Neural cell (in vitro differentiated cells): ENCODE data around the gene LHFPL6. TPM values are rescaled to one million over a fixed set of nuclear protein-coding genes. Genes with fewer than 3 reads are reported as not detected.
A peak's percentile ranks its signal among the peaks of the same experiment; 100 is the strongest.

ENCODE experiments used
- H2AFZ ChIP-seq: fragments of 200-600, 300-800 bp; sonication (generic), shearing (Covaris generic); 2 replicates; pipeline ENCODE4 v1.6.0; 2014; ENCODE audit warnings: low read depth, mild to moderate bottlenecking, antibody characterized with exemption, low read length, moderate library complexity
- H3F3A ChIP-seq: fragments of 200-600 bp; shearing (Covaris generic); 2 replicates; pipeline ENCODE4 v1.6.1; 2016; ENCODE audit warnings: mild to moderate bottlenecking, moderate library complexity, mixed read lengths, antibody characterized with exemption, low read length; ENCODE audit not compliant: insufficient read depth, poor library complexity, severe bottlenecking
- H3K27ac ChIP-seq: fragments of 200-600, 300-800 bp; sonication (generic), shearing (Covaris generic); 2 replicates; pipeline ENCODE4 v1.5.1; 2014; ENCODE audit warnings: mild to moderate bottlenecking, low read length, moderate library complexity
- H3K27me3 ChIP-seq: fragments of 300-800, 200-600 bp; sonication (generic), shearing (Covaris generic); 2 replicates; pipeline ENCODE4 v1.6.0; 2014; ENCODE audit warnings: mild to moderate bottlenecking, low read depth, low read length, moderate library complexity; ENCODE audit not compliant: insufficient read depth
- H3K36me3 ChIP-seq: fragments of 300-800, 200-600 bp; sonication (generic), shearing (Covaris generic); 2 replicates; pipeline ENCODE4 v1.5.1; 2014; ENCODE audit warnings: mild to moderate bottlenecking, antibody characterized with exemption, low read length, moderate library complexity; ENCODE audit not compliant: insufficient read depth
- H3K4me2 ChIP-seq: fragments of 300-800, 200-600 bp; sonication (generic), shearing (Covaris generic); 2 replicates; pipeline ENCODE4 v1.6.0; 2014; ENCODE audit warnings: mild to moderate bottlenecking, low read length
- H3K4me3 ChIP-seq: fragments of 300-800, 200-600 bp; sonication (generic), shearing (Covaris generic); 2 replicates; pipeline ENCODE4 v1.5.1; 2014; ENCODE audit warnings: mild to moderate bottlenecking, low read length, moderate library complexity
- H3K79me2 ChIP-seq: fragments of 200-600 bp; shearing (Covaris generic); replicated peaks from 2 replicates; pipeline ENCODE4 v1.6.0; 2014; ENCODE audit warnings: mild to moderate bottlenecking, low read length, moderate library complexity; ENCODE audit not compliant: insufficient read depth
- H3K9ac ChIP-seq: fragments of 300-800, 200-600 bp; sonication (generic), shearing (Covaris generic); 2 replicates; pipeline ENCODE4 v1.6.1; 2016; ENCODE audit warnings: mild to moderate bottlenecking, low read length, mixed read lengths
- H3K9me2 ChIP-seq: fragments of 200-600 bp; shearing (Covaris generic); 2 replicates; pipeline ENCODE4 v1.6.1; 2016; ENCODE audit warnings: mild to moderate bottlenecking, low read length, mixed read lengths; ENCODE audit not compliant: insufficient read depth
- H3K9me3 ChIP-seq: fragments of 200-600, 300-800 bp; sonication (generic), shearing (Covaris generic); 2 replicates; pipeline ENCODE4 v1.6.1; 2016; ENCODE audit warnings: mild to moderate bottlenecking, mixed run types, low read length, moderate library complexity, mixed read lengths
- H4K20me1 ChIP-seq: fragments of 200-600 bp; shearing (Covaris generic); 2 replicates; pipeline ENCODE4 v1.6.1; 2016; ENCODE audit warnings: mild to moderate bottlenecking, mixed run types; ENCODE audit not compliant: insufficient read depth
- CTCF ChIP-seq: fragments of 450-650 bp; IDR thresholded peaks from 2 replicates; pipeline ENCODE4 v1.5.1; 2014; ENCODE audit warnings: antibody characterized with exemption, mild to moderate bottlenecking, moderate library complexity; ENCODE audit not compliant: poor library complexity, severe bottlenecking
- EP300 ChIP-seq: fragments of 450-650 bp; conservative IDR thresholded peaks from 2 replicates; pipeline ENCODE4 v1.6.1; 2014; ENCODE audit warnings: antibody characterized with exemption, mild to moderate bottlenecking, moderate library complexity; ENCODE audit not compliant: poor library complexity, severe bottlenecking
- EZH2 ChIP-seq: fragments of 200-600, 300-800 bp; shearing (Covaris generic), sonication (generic); IDR thresholded peaks from 2 replicates; pipeline ENCODE4 v1.6.1; 2014; ENCODE audit warnings: antibody characterized with exemption, low read length, borderline replicate concordance, mild to moderate bottlenecking; ENCODE audit not compliant: insufficient read depth, poor library complexity, severe bottlenecking
- MXI1 ChIP-seq: fragments of 450-650 bp; conservative IDR thresholded peaks from 2 replicates; pipeline ENCODE4 v1.6.1; 2014; ENCODE audit warnings: antibody characterized with exemption, mild to moderate bottlenecking; ENCODE audit not compliant: poor library complexity, severe bottlenecking
- POLR2AphosphoS5 ChIP-seq: IDR thresholded peaks from 2 replicates; pipeline ENCODE4 v1.6.1; 2012
- RAD21 ChIP-seq: fragments of 450-650 bp; conservative IDR thresholded peaks from 2 replicates; pipeline ENCODE4 v1.6.1; 2014; ENCODE audit warnings: antibody characterized with exemption, mild to moderate bottlenecking, moderate library complexity
- REST ChIP-seq: IDR thresholded peaks from 2 replicates; pipeline ENCODE4 v1.6.1; 2012; ENCODE audit warnings: borderline replicate concordance
- SMC3 ChIP-seq: fragments of 450-650 bp; conservative IDR thresholded peaks from 2 replicates; pipeline ENCODE4 v1.6.1; 2014; ENCODE audit warnings: antibody characterized with exemption, mild to moderate bottlenecking, moderate library complexity; ENCODE audit not compliant: poor library complexity
- TAF1 ChIP-seq: IDR thresholded peaks from 2 replicates; pipeline ENCODE4 v1.6.1; 2012; ENCODE audit warnings: low read depth
- polyA plus RNA-seq: library from polyadenylated mRNA; depleted of rRNA; stranded (reverse); fragments of >200 nt; gene quantifications from 2 replicates; pipeline ENCODE4 v1.2.3, GENCODE V29; 2014

The LHFPL6 gene
- polyA plus RNA-seq, 1 donor from 2014 or later, result 36.3 TPM

GRCh38 chr13:39506559-39507390 lies 96.2 kb downstream of the LHFPL6 start:
- Histone ChIP-seq H3K9me2 (no peaks in the 10 kb centered on the region), H3K9ac (peak overlapping the region; percentile 21), H3K4me2 (no peak overlapping the region), H2AFZ (no peak overlapping the region), H4K20me1 (no peaks in the 10 kb centered on the region), H3K79me2 (peaks cover 18% of the 10 kb centered on the region), H3K36me3 (no peaks in the 10 kb centered on the region), H3F3A (peaks cover 4% of the 10 kb centered on the region), H3K27ac (peak overlapping the region; percentile 60), H3K4me3 (peak overlapping the region; percentile 29), H3K27me3 (no peaks in the 10 kb centered on the region), H3K9me3 (no peaks in the 10 kb centered on the region)
- TF ChIP-seq RAD21, result no peak
- peak; percentile 31 for TF ChIP-seq POLR2AphosphoS5
- no peak for TF ChIP-seq TAF1
- no peak for TF ChIP-seq CTCF
- TF ChIP-seq SMC3, result no peak
- peak; percentile 67 for TF ChIP-seq REST
- no peak for TF ChIP-seq EZH2
- peak; percentile 64 for TF ChIP-seq EP300
- TF ChIP-seq MXI1, result no peak

GRCh38 chr13:39505151-39505550 lies 97.8 kb downstream of the LHFPL6 start:
- TF ChIP-seq REST, result peak; percentile 27
- peak; percentile 59 for TF ChIP-seq EP300
- no peak for TF ChIP-seq SMC3
- TF ChIP-seq CTCF, result no peak
- peak; percentile 35 for TF ChIP-seq POLR2AphosphoS5
- no peak for TF ChIP-seq MXI1

More at GRCh38 chr13:39505151-39505550, 97.8 kb downstream of the LHFPL6 start:
- H3K9ac ChIP-seq, result no peak overlapping the region
- H3K36me3 ChIP-seq, result no peaks in the 10 kb centered on the region
- no peak overlapping the region for H3K4me2 ChIP-seq
- H3K27ac ChIP-seq, result peak overlapping the region; percentile 60
- no peaks in the 10 kb centered on the region for H4K20me1 ChIP-seq
- H3K4me3 ChIP-seq, result peak overlapping the region; percentile 0
- peaks cover 4% of the 10 kb centered on the region for H3F3A ChIP-seq
- H2AFZ ChIP-seq, result no peak overlapping the region
- no peaks in the 10 kb centered on the region for H3K9me3 ChIP-seq
- peaks cover 14% of the 10 kb centered on the region for H3K79me2 ChIP-seq
- no peaks in the 10 kb centered on the region for H3K27me3 ChIP-seq
- H3K9me2 ChIP-seq, result no peaks in the 10 kb centered on the region
